ENCODE data around the gene TAOK1.

The TAOK1 gene

DNA sequence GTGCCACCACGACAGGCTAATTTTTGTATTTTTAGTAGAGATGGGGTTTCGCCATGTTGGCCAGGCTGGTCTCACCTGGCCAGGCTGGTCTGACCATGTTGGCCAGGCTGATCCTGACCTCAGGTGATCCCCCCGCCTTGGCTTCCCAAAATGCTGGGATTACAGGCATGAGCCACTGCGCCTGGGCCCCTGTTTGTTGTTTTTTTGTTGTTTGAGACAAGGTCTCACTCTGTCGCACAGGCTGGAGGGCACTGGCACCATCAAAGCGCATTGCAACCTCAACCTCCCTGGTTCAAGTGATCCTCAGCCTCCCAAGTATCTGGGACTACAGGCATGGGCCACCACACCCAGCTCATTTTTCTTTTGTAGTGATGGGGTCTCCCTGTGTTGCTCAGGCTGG, 43.7 kb upstream of the TAOK1 start:
- TF ChIP-seq, protein P1, sequence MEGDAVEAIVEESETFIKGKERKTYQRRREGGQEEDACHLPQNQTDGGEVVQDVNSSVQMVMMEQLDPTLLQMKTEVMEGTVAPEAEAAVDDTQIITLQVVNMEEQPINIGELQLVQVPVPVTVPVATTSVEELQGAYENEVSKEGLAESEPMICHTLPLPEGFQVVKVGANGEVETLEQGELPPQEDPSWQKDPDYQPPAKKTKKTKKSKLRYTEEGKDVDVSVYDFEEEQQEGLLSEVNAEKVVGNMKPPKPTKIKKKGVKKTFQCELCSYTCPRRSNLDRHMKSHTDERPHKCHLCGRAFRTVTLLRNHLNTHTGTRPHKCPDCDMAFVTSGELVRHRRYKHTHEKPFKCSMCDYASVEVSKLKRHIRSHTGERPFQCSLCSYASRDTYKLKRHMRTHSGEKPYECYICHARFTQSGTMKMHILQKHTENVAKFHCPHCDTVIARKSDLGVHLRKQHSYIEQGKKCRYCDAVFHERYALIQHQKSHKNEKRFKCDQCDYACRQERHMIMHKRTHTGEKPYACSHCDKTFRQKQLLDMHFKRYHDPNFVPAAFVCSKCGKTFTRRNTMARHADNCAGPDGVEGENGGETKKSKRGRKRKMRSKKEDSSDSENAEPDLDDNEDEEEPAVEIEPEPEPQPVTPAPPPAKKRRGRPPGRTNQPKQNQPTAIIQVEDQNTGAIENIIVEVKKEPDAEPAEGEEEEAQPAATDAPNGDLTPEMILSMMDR (IDR thresholded peaks at IDR 0.05; ENCODE audit: insufficient read depth, low read length, poor library complexity, severe bottlenecking): no peak
- H3K27me3 ChIP-seq (replicated peaks; ENCODE audit: control insufficient read depth, insufficient read depth, low read length): no peaks in the 10 kb centered on the region; the same call in 1 of the 2 replicates
- no peak for DNase-seq (ENCODE audit: extremely low read depth, insufficient read length)
- H3K36me3 ChIP-seq (ENCODE audit: control insufficient read depth, insufficient read depth, low read length): no peaks in the 10 kb centered on the region
- no peak overlapping the region for H3K4me3 ChIP-seq (replicated peaks; ENCODE audit: low read depth, low read length)

DNA sequence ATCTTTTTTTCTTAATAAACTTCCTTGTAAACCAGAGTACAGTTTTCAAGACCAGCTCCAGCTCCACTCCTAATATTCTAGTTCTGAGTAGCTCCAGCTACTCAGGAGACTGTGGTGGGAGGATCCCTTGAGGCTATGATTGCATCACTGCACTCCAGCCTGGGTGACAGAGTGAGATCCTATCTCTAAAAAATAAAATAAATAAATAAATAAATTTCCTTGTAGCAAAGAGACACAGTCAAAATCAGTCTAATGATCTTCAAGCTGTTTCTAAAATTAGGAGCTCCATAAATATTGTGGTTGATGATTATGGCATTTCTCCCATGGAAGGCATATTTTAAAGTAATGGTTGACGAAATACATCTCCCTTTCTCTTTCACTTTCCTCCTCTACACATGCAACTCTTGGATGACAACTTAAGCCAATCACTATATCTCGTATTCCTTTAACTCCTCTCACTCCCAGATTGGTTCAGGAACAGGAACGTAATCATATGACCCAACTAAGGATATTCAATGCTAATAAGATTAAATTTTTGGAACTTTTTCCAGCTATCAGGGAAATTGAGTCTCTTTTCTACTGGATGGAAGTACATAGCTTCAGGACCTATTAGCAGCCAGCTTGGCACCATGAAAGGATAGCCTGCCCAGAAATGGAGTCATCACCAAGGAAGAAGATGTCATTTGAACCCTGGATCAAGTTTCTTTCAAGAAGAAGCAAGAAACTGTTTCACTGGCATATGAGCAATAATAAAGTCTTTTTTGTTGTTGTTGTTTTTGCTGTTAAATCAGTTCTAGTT, 42.1 kb upstream of the TAOK1 start:
- TF ChIP-seq, protein P1 (IDR thresholded peaks at IDR 0.05; ENCODE audit: insufficient read depth, low read length, poor library complexity, severe bottlenecking): no peak
- no peak overlapping the region for H3K4me3 ChIP-seq (replicated peaks; ENCODE audit: low read depth, low read length)
- H3K36me3 ChIP-seq (ENCODE audit: control insufficient read depth, insufficient read depth, low read length): no peaks in the 10 kb centered on the region
- no peaks in the 10 kb centered on the region for H3K27me3 ChIP-seq (replicated peaks; ENCODE audit: control insufficient read depth, insufficient read depth, low read length)
- no peak for DNase-seq (ENCODE audit: extremely low read depth, insufficient read length)

DNA sequence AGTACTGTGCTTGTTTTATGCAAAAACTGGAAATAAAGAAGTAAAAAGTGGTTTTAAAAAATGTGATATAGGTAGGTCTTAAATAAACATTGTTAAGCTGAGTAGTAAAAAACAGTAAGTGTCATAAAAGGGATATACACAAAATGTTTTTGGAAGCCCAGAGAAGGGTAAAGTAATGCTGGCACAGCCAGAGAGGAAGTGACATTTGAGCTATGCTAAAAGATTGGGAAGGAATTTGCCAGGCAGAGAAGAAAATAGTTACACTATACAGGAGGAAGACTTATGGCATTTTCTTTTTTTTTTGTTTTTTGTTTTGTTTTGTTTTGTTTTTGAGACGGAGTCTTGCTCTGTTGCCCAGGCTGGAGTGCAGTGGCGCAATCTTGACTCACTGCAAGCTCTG, 40.8 kb upstream of the TAOK1 start:
- TF ChIP-seq, protein P1 (IDR thresholded peaks at IDR 0.05; ENCODE audit: insufficient read depth, low read length, poor library complexity, severe bottlenecking): no peak
- Histone ChIP-seq H3K36me3 (ENCODE audit: control insufficient read depth, insufficient read depth, low read length) (no peaks in the 10 kb centered on the region), H3K27me3 (replicated peaks; ENCODE audit: control insufficient read depth, insufficient read depth, low read length) (no peaks in the 10 kb centered on the region), H3K4me3 (replicated peaks; ENCODE audit: low read depth, low read length) (no peak overlapping the region)
- DNase-seq (ENCODE audit: extremely low read depth, insufficient read length): no peak

DNA sequence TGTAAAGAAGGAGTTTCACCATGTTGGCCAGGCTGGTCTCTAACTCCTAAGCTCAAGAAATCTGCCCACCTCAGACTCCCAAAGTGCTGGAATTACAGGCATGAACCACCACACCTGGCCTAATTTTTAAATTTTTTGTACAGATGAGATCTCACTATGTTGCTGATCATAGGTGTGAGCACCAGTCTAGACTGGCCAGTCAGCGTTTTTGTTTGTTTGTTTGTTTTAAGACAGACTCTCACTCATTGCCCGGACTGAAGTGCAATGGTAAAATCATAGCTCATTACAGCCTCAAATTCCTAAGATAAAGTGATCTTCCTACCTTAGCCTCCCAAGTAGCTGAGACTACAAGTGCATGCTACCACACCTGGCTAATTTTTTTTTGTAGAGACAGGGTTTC, 38.0 kb upstream of the TAOK1 start:
- TF ChIP-seq, protein P1 (IDR thresholded peaks at IDR 0.05; ENCODE audit: insufficient read depth, low read length, poor library complexity, severe bottlenecking): no peak
- H3K27me3 ChIP-seq (replicated peaks; ENCODE audit: control insufficient read depth, insufficient read depth, low read length): no peaks in the 10 kb centered on the region
- H3K36me3 ChIP-seq (ENCODE audit: control insufficient read depth, insufficient read depth, low read length): no peaks in the 10 kb centered on the region
- no peak overlapping the region for H3K4me3 ChIP-seq (replicated peaks; ENCODE audit: low read depth, low read length)
- no peak for DNase-seq (ENCODE audit: extremely low read depth, insufficient read length)

DNA sequence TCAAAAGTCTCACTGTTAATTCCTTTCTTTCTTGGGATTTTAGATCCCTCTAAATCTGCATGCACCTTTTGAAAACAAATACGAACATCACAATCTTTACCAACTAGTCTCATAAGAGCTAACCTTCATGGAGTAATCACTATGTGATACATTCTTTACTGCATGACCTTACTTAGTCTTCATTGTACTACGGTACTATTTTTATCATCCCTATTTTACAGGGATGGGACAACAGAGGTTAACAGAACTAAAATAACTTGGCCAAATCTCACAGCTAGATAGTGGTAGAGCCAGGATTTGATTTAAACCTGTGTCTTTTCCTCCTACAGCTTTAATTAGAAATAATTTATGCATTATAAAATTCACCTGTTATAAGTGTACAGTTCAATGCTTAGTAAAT, 32.9 kb upstream of the TAOK1 start:
- TF ChIP-seq, protein P1 (IDR thresholded peaks at IDR 0.05; ENCODE audit: insufficient read depth, low read length, poor library complexity, severe bottlenecking): no peak
- Histone ChIP-seq H3K4me3 (replicated peaks; ENCODE audit: low read depth, low read length) (no peak overlapping the region), H3K27me3 (replicated peaks; ENCODE audit: control insufficient read depth, insufficient read depth, low read length) (no peaks in the 10 kb centered on the region), H3K36me3 (ENCODE audit: control insufficient read depth, insufficient read depth, low read length) (no peaks in the 10 kb centered on the region)
- no peak for DNase-seq (ENCODE audit: extremely low read depth, insufficient read length)

Measured in GM06990 (cell line).